A549 (cell line): ENCODE data around the gene BHLHE23. TPM values are rescaled to one million over a fixed set of nuclear protein-coding genes. Genes with fewer than 3 reads are reported as not detected.
A peak's percentile ranks its signal among the peaks of the same experiment; 100 is the strongest.

Experiments
- ATAC-seq, 2 experiments: fragments of 200-7000 bp in 1 of 2; fragments of >200 bp in 1 of 2; cut with Nextera tagmentation in 1 of 2; cut with Tn5 transposase in 1 of 2; 3 replicates each; pipeline versions ENCODE4 v1.8.0 to v1.9.1; 2018 to 2020; ENCODE audit warnings: mild to moderate bottlenecking in 1 of 2, moderate library complexity in 1 of 2
- CTCF ChIA-PET: fragments of 300-600 bp; sonication (Branson Sonifier 250); formaldehyde crosslinking; extraction: SDS; loops from one replicate; lab custom pipeline; 2021; ENCODE audit warnings: antibody characterized with exemption, inconsistent platforms; lab: Yijun Ruan, JAX
- POLR2A ChIA-PET: fragments of 350-600 bp; formaldehyde crosslinking; extraction: SDS; loops from one replicate; lab custom pipeline; 2021; ENCODE audit warnings: antibody characterized with exemption, inconsistent platforms; lab: Yijun Ruan, JAX
- DNase-seq, 2 experiments: peaks; one replicate each; pipeline versions ENCODE4 v3.0.0 to v3.0.0-alpha.2; 2011 to 2016; ENCODE audit warnings: low read depth in 1 of 2, low spot score in 1 of 2
- FAIRE-seq: peaks from 2 replicates; lab custom pipeline; 2011; peaks lifted over from hg19 to GRCh38; lab: Jason Lieb, UNC
- H3K27ac ChIP-seq, 2 experiments: fragments of >200 bp; sonication (Bioruptor Twin); formaldehyde crosslinking; 3 replicates each; pipeline ENCODE4 v1.5.1; 2016 to 2017
- H3K4me1 ChIP-seq: fragments of >200 bp; sonication (Bioruptor Twin); formaldehyde crosslinking; 3 replicates; pipeline ENCODE4 v1.6.1; 2016
- H3K4me2 ChIP-seq: fragments of >200 bp; sonication (Bioruptor Twin); formaldehyde crosslinking; 3 replicates; pipeline ENCODE4 v1.6.1; 2016
- H3K4me3 ChIP-seq: fragments of >200 bp; sonication (Bioruptor Twin); formaldehyde crosslinking; 3 replicates; pipeline ENCODE4 v1.5.1; 2016
- H3K9me3 ChIP-seq: fragments of >200 bp; sonication (Bioruptor Twin); formaldehyde crosslinking; 3 replicates; pipeline ENCODE4 v1.6.1; 2016
- ATOH8 ChIP-seq: fragments of 250-450 bp; sonication (Bioruptor Pico); IDR thresholded peaks from 2 replicates; pipeline ENCODE4 v1.5.0; 2020; ENCODE audit warnings: low read depth, mild to moderate bottlenecking, moderate library complexity
- BCL3 ChIP-seq: fragments of >200 bp; sonication (Bioruptor Twin); formaldehyde crosslinking; IDR thresholded peaks from 3 replicates; pipeline ENCODE4 v1.6.1; 2016
- CHD2 ChIP-seq: fragments of 150-350 bp; IDR thresholded peaks from 2 replicates; pipeline ENCODE4 v1.6.1; 2014; ENCODE audit warnings: low read length; ENCODE audit not compliant: partially characterized antibody
- EHF ChIP-seq: fragments of 250-450 bp; sonication (Bioruptor Pico); IDR thresholded peaks from 2 replicates; pipeline ENCODE4 v1.5.0; 2020; ENCODE audit warnings: mild to moderate bottlenecking
- EP300 ChIP-seq, 2 experiments: fragments of >200 bp; sonication (Bioruptor Twin); formaldehyde crosslinking; IDR thresholded peaks; 2 replicates in 1 of 2; 3 replicates in 1 of 2; pipeline ENCODE4 v1.6.1; 2016 to 2017
- ESRRA ChIP-seq: fragments of 150-350 bp; IDR thresholded peaks from 2 replicates; pipeline ENCODE4 v1.6.1; 2014; ENCODE audit warnings: mild to moderate bottlenecking, low read length, borderline replicate concordance
- FOSL2 ChIP-seq, 2 experiments: fragments of 450-650 bp in 1 of 2; fragments of >200 bp in 1 of 2; sonication (Bioruptor Twin) in 1 of 2; formaldehyde crosslinking; IDR thresholded peaks; 2 replicates each; pipeline versions ENCODE4 v1.5.0 to v1.6.1; 2016 to 2020; ENCODE audit warnings: mild to moderate bottlenecking in 1 of 2, moderate library complexity in 1 of 2
- HDAC2 ChIP-seq: fragments of 200-600 bp; sonication (generic); IDR thresholded peaks from 2 replicates; pipeline ENCODE4 v1.6.1; 2016
- HEYL ChIP-seq: fragments of 250-450 bp; sonication (Bioruptor Pico); IDR thresholded peaks from 2 replicates; pipeline ENCODE4 v1.8.0; 2021; ENCODE audit warnings: mild to moderate bottlenecking, moderate library complexity
- HMGXB4 ChIP-seq: fragments of 250-450 bp; sonication (Bioruptor Pico); IDR thresholded peaks from 2 replicates; pipeline ENCODE4 v1.5.0; 2021; ENCODE audit warnings: mild to moderate bottlenecking, moderate library complexity, borderline replicate concordance
- HOXB13 ChIP-seq: fragments of 250-450 bp; sonication (Bioruptor Pico); IDR thresholded peaks from 2 replicates; pipeline ENCODE4 v1.5.0; 2020; ENCODE audit warnings: low read depth, mild to moderate bottlenecking, moderate library complexity
- JUNB ChIP-seq: fragments of >200 bp; sonication (Bioruptor Twin); formaldehyde crosslinking; IDR thresholded peaks from 2 replicates; pipeline ENCODE4 v1.6.1; 2016
- KDM1A ChIP-seq: fragments of 200-600 bp; sonication (generic); IDR thresholded peaks from 2 replicates; pipeline ENCODE4 v1.6.1; 2016; ENCODE audit warnings: low read depth, mild to moderate bottlenecking
- KDM5A ChIP-seq: fragments of 200-600 bp; sonication (generic); IDR thresholded peaks from 2 replicates; pipeline ENCODE4 v1.6.1; 2016; ENCODE audit warnings: antibody characterized with exemption, mild to moderate bottlenecking
- MYC ChIP-seq: IDR thresholded peaks from 2 replicates; pipeline ENCODE4 v1.6.1; 2012; ENCODE audit warnings: mild to moderate bottlenecking, inconsistent platforms, low read length, improper control_type of control experiment, borderline replicate concordance
- NFE2L2 ChIP-seq: fragments of 150-350 bp; conservative IDR thresholded peaks from 2 replicates; pipeline ENCODE4 v1.6.1; 2014; ENCODE audit warnings: low read length
- NPAS2 ChIP-seq: fragments of 250-450 bp; sonication (Bioruptor Pico); IDR thresholded peaks from 2 replicates; pipeline ENCODE4 v1.8.0; 2022; ENCODE audit warnings: mild to moderate bottlenecking, moderate library complexity, borderline replicate concordance
- NR3C1 ChIP-seq: fragments of >200 bp; sonication (Bioruptor Twin); formaldehyde crosslinking; IDR thresholded peaks from 3 replicates; pipeline ENCODE4 v1.6.1; 2017
- POLR2A ChIP-seq: IDR thresholded peaks from 2 replicates; pipeline ENCODE4 v1.6.1; 2012; ENCODE audit warnings: mild to moderate bottlenecking, low read length
- RCOR1 ChIP-seq: fragments of 150-350 bp; IDR thresholded peaks from 2 replicates; pipeline ENCODE4 v1.6.1; 2014; ENCODE audit warnings: antibody characterized with exemption, low read length, low read depth
- RFX5 ChIP-seq: fragments of 450-650 bp; IDR thresholded peaks from 2 replicates; pipeline ENCODE4 v1.7.1; 2014; ENCODE audit warnings: antibody characterized with exemption, mild to moderate bottlenecking, moderate library complexity
- RNF2 ChIP-seq: fragments of 200-600 bp; sonication (generic); IDR thresholded peaks from 2 replicates; pipeline ENCODE4 v1.6.1; 2016; ENCODE audit warnings: low read depth, mild to moderate bottlenecking, antibody characterized with exemption, moderate library complexity, borderline replicate concordance
- SMC3 ChIP-seq: fragments of >200 bp; sonication (Bioruptor Twin); formaldehyde crosslinking; IDR thresholded peaks from 3 replicates; pipeline ENCODE4 v1.6.1; 2018; ENCODE audit warnings: inconsistent platforms
- ZC3H11A ChIP-seq: fragments of 450-650 bp; IDR thresholded peaks from 2 replicates; pipeline ENCODE4 v1.6.1; 2014; ENCODE audit warnings: antibody characterized with exemption, mild to moderate bottlenecking
- ZSCAN20 ChIP-seq: fragments of 250-450 bp; sonication (Bioruptor Pico); IDR thresholded peaks from 2 replicates; pipeline ENCODE4 v1.8.0; 2022; ENCODE audit warnings: mild to moderate bottlenecking, moderate library complexity
- WGBS: methylation state at CpG from one replicate; pipeline ENCODE4 v1.1.6; 2017; ENCODE audit errors: missing lambda C conversion rate; 5-methylcytosine and 5-hydroxymethylcytosine counted together
- polyA plus RNA-seq, 4 experiments: library from polyadenylated mRNA; depleted of rRNA in 3 of 4; stranded (reverse); fragments of >200 nt; fragmentation: RNase III in 1 of 4; extraction: RNeasy Plus Mini Kit Qiagen cat#74134 plus additional on column Dnase treatment in 1 of 4; gene quantifications; 2 replicates in 3 of 4; 3 replicates in 1 of 4; pipeline ENCODE4 v1.2.3, GENCODE V29; 2011 to 2017

The BHLHE23 gene
- polyA plus RNA-seq, 2 of the 4 experiments (the other 2 are of a cell fraction) = not detected

- no peak for ATAC-seq
- TF ChIP-seq FOSL2 (IDR thresholded peaks at IDR 0.05) = no peak
- TF ChIP-seq FOSL2 (CRISPR knock-in tag; IDR thresholded peaks at IDR 0.05) = peak; percentile 31; the same call in 1 of the 2 replicates
- TF ChIP-seq NPAS2 (CRISPR knock-in tag) = no peak
- FAIRE-seq = no peak
- H3K4me3 ChIP-seq = no peak overlapping the region
- 31% methylated on average over 12 of the region's 12 CpGs for WGBS
- CTCF ChIA-PET = interaction anchor here (1.1 to 1.4 kb wide), 3 partner anchors 107 to 139 kb away, joined by 3 to 5 read pairs (median 3); no protein-coding TSS in a partner anchor
- peaks cover 19% of the 10 kb centered on the region for H3K9me3 ChIP-seq
- H3K4me1 ChIP-seq = peaks cover 2% of the 10 kb centered on the region; the same call in 2 of the 3 replicates
- no peak overlapping the region for H3K4me2 ChIP-seq
- no peak for DNase-seq
- POLR2A ChIA-PET = no interaction called here
- no peak overlapping the region for H3K27ac ChIP-seq
These were observed 7.5 kb upstream of the BHLHE23 start for GRCh38 chr20:63014287-63014686.

- Histone ChIP-seq H3K4me3 (no peak overlapping the region), H3K4me1 (peaks cover 4% of the 10 kb centered on the region; the same call in 2 of the 3 replicates), H3K4me2 (no peak overlapping the region), H3K9me3 (peaks cover 19% of the 10 kb centered on the region), H3K27ac (no peak overlapping the region)
- no peak for FAIRE-seq
- no peak for DNase-seq
- ChIA-PET POLR2A (no interaction called here), CTCF (interaction anchor here (0.7 to 1.3 kb wide), 3 partner anchors 12 to 42 kb away, joined by 3 to 6 read pairs (median 3); no protein-coding TSS in a partner anchor)
- no peak for ATAC-seq
- TF ChIP-seq ESRRA (no peak), HDAC2 (no peak), JUNB (no peak), ZSCAN20 (CRISPR knock-in tag) (no peak), EP300 (IDR thresholded peaks at IDR 0.05) (no peak), BCL3 (no peak), ATOH8 (no peak), RNF2 (no peak), RCOR1 (no peak), KDM1A (no peak), POLR2A (no peak), SMC3 (no peak), KDM5A (no peak)
These were observed 6.4 kb upstream of the BHLHE23 start for GRCh38 chr20:63013207-63013606.

GRCh38 chr20:63011798-63012197 is 5.0 kb upstream of the BHLHE23 start:
- no peak for TF ChIP-seq NFE2L2
- TF ChIP-seq HMGXB4 = no peak
- no peak for TF ChIP-seq MYC
- TF ChIP-seq NR3C1 = no peak
- TF ChIP-seq EHF = no peak
- TF ChIP-seq HOXB13 (CRISPR knock-in tag) = no peak
- TF ChIP-seq HEYL (CRISPR knock-in tag) = no peak
- no peak for TF ChIP-seq HDAC2
- TF ChIP-seq RFX5 = no peak
- no peak for TF ChIP-seq RNF2
- TF ChIP-seq CHD2 = no peak
- TF ChIP-seq ZC3H11A = no peak
- WGBS = 4% methylated on average over 3 of the region's 3 CpGs
- Histone ChIP-seq H3K4me3 (no peak overlapping the region), H3K4me1 (peaks cover 7% of the 10 kb centered on the region; the same call in 2 of the 3 replicates), H3K9me3 (peaks cover 19% of the 10 kb centered on the region), H3K4me2 (no peak overlapping the region), H3K27ac (no peak overlapping the region)
- ATAC-seq (no peak), FAIRE-seq (no peak), DNase-seq (no peak)
- ChIA-PET CTCF (interaction anchor here (0.6 to 3.6 kb wide), 7 partner anchors 14 to 189 kb away, joined by 3 to 33 read pairs (median 3); no protein-coding TSS in a partner anchor), POLR2A (no interaction called here)
